DND-41 (cell line): ENCODE results near the gene TRA2B.

Experiments
- EZH2 ChIP-seq: IDR thresholded peaks from 3 replicates; pipeline ENCODE4 v1.6.1; 2012; ENCODE audit warnings: borderline replicate concordance, low read depth, mild to moderate bottlenecking, moderate library complexity, low read length, inconsistent platforms; ENCODE audit not compliant: severe bottlenecking
- TF ChIP-seq, protein P1 (sequence below): IDR thresholded peaks from 2 replicates; pipeline ENCODE4 v1.5.1; 2012; ENCODE audit warnings: borderline replicate concordance, low read length, moderate library complexity, mild to moderate bottlenecking; ENCODE audit not compliant: poor library complexity, severe bottlenecking; ENCODE audit errors: extremely low read depth

DNA sequence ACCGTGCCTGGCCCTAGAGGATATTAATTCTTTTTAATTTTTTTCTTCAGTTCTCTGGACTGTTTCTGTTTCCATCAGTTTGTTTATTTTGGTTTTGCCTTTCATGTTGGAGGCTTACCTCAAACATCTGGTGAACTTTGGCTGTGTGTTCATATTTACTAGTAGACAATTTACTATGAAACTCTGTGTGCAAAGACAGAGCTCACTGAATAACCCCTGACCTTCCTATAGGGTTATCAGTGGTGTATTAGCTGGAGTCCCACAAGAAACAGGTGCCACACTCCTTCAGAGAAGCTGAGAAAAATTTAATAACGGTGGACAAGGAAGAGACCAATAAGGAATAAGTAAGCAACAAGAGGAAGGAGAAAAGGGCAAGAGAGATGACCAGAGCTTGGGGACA is 28.8 kb upstream of the TRA2B start:
- TF ChIP-seq, protein P1, sequence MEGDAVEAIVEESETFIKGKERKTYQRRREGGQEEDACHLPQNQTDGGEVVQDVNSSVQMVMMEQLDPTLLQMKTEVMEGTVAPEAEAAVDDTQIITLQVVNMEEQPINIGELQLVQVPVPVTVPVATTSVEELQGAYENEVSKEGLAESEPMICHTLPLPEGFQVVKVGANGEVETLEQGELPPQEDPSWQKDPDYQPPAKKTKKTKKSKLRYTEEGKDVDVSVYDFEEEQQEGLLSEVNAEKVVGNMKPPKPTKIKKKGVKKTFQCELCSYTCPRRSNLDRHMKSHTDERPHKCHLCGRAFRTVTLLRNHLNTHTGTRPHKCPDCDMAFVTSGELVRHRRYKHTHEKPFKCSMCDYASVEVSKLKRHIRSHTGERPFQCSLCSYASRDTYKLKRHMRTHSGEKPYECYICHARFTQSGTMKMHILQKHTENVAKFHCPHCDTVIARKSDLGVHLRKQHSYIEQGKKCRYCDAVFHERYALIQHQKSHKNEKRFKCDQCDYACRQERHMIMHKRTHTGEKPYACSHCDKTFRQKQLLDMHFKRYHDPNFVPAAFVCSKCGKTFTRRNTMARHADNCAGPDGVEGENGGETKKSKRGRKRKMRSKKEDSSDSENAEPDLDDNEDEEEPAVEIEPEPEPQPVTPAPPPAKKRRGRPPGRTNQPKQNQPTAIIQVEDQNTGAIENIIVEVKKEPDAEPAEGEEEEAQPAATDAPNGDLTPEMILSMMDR, result no peak
- TF ChIP-seq EZH2, result no peak
